K562 (cell line): ENCODE results near the gene MCL1. TPM values are rescaled to one million over a fixed set of nuclear protein-coding genes. Genes with fewer than 3 reads are reported as not detected.
A peak's percentile ranks its signal among the peaks of the same experiment; 100 is the strongest.

ENCODE experiments used
- CTBP1 ChIP-seq: fragments of 450-650 bp; IDR thresholded peaks from 2 replicates; pipeline ENCODE4 v1.6.1; 2016; ENCODE audit warnings: borderline replicate concordance
- DACH1 ChIP-seq: fragments of 450-650 bp; IDR thresholded peaks from 2 replicates; pipeline ENCODE4 v1.6.1; 2018; ENCODE audit not compliant: partially characterized antibody
- ELK3 ChIP-seq: fragments of 450-650 bp; formaldehyde crosslinking; IDR thresholded peaks from 2 replicates; pipeline ENCODE4 v1.4.0; 2020; ENCODE audit warnings: mild to moderate bottlenecking
- EZH2 ChIP-seq: IDR thresholded peaks from 2 replicates; pipeline ENCODE4 v1.6.1; 2012; ENCODE audit warnings: low read depth, mild to moderate bottlenecking, inconsistent platforms, low read length, borderline replicate concordance
- FOXK2 ChIP-seq, 2 experiments: fragments of 450-650 bp; IDR thresholded peaks in 1 of 2; conservative IDR thresholded peaks in 1 of 2; 2 replicates each; pipeline ENCODE4 v1.6.1; 2016; ENCODE audit warnings: low read depth in 2 of 2, mild to moderate bottlenecking in 1 of 2
- HCFC1 ChIP-seq: IDR thresholded peaks from 2 replicates; pipeline ENCODE4 v1.6.1; 2012; ENCODE audit warnings: low read depth, low read length, improper control_type of control experiment
- HEY1 ChIP-seq: fragments of 250-450 bp; sonication (Bioruptor Pico); IDR thresholded peaks from 2 replicates; pipeline ENCODE4 v1.5.0; 2020; ENCODE audit warnings: mild to moderate bottlenecking, moderate library complexity, borderline replicate concordance
- HMG20B ChIP-seq: fragments of 250-450 bp; sonication (Bioruptor Pico); IDR thresholded peaks from 2 replicates; pipeline ENCODE4 v1.5.0; 2021; ENCODE audit warnings: mild to moderate bottlenecking
- HOXB6 ChIP-seq: fragments of 250-450 bp; sonication (Bioruptor Pico); IDR thresholded peaks from 2 replicates; pipeline ENCODE4 v1.5.1; 2022; ENCODE audit warnings: mild to moderate bottlenecking, borderline replicate concordance
- MYBL2 ChIP-seq, 2 experiments: fragments of 450-650 bp in 1 of 2; sonication (generic) in 1 of 2; formaldehyde crosslinking in 1 of 2; IDR thresholded peaks; 2 replicates each; pipeline versions ENCODE4 v1.6.1 to v1.8.1; 2017 to 2022; ENCODE audit warnings: borderline replicate concordance in 1 of 2, inconsistent platforms in 1 of 2, low read depth in 1 of 2, mild to moderate bottlenecking in 1 of 2, missing genetic modification reagents in 1 of 2, moderate library complexity in 1 of 2
- NFE2 ChIP-seq: IDR thresholded peaks from 2 replicates; pipeline ENCODE4 v1.6.1; 2014; ENCODE audit warnings: antibody characterized with exemption, low read depth
- RAD51 ChIP-seq: fragments of 450-650 bp; IDR thresholded peaks from 2 replicates; pipeline ENCODE4 v1.7.1; 2016; ENCODE audit warnings: low read depth, mild to moderate bottlenecking, borderline replicate concordance
- RFX5 ChIP-seq: IDR thresholded peaks from 2 replicates; pipeline ENCODE4 v1.6.1; 2011; ENCODE audit warnings: low read depth, mild to moderate bottlenecking, improper control_type of control experiment, low read length
- RNF2 ChIP-seq: sonication (generic); IDR thresholded peaks from 2 replicates; pipeline ENCODE4 v1.6.1; 2016
- SAP30 ChIP-seq: fragments of 200-600 bp; sonication (generic); IDR thresholded peaks from 2 replicates; pipeline ENCODE4 v1.6.1; 2012; ENCODE audit warnings: borderline replicate concordance, low read depth, mild to moderate bottlenecking, moderate library complexity, low read length, control low read depth, inconsistent platforms; ENCODE audit not compliant: insufficient read depth, poor library complexity, severe bottlenecking
- SMAD2 ChIP-seq: fragments of 150-350 bp; IDR thresholded peaks from 2 replicates; pipeline ENCODE4 v1.6.1; 2014; ENCODE audit warnings: low read depth, mild to moderate bottlenecking, low read length
- SMARCA5 ChIP-seq: fragments of 450-650 bp; IDR thresholded peaks from 2 replicates; pipeline ENCODE4 v1.6.1; 2016
- STAT5A ChIP-seq: IDR thresholded peaks from 2 replicates; pipeline ENCODE4 v1.6.1; 2012; ENCODE audit warnings: low read length, inconsistent platforms, borderline replicate concordance
- XRCC5 ChIP-seq: fragments of 200-400 bp; formaldehyde crosslinking; IDR thresholded peaks from 2 replicates; pipeline ENCODE4 v1.6.1; 2017; ENCODE audit warnings: low read depth, mild to moderate bottlenecking, low read length
- ZNF143 ChIP-seq: sonication (generic); formaldehyde crosslinking; IDR thresholded peaks from 2 replicates; pipeline ENCODE4 v1.9.0; 2022; ENCODE audit warnings: mild to moderate bottlenecking, missing genetic modification reagents
- ZNF398 ChIP-seq: fragments of 250-450 bp; sonication (Bioruptor Pico); IDR thresholded peaks from 2 replicates; pipeline ENCODE4 v1.8.0; 2021; ENCODE audit warnings: moderate library complexity, mild to moderate bottlenecking, inconsistent platforms
- ZNF583 ChIP-seq: fragments of 250-450 bp; sonication (Bioruptor Pico); IDR thresholded peaks from 2 replicates; pipeline ENCODE4 v1.4.0; 2020
- ZNF589 ChIP-seq: fragments of 200-800 bp; sonication (Bioruptor generic); IDR thresholded peaks from 2 replicates; pipeline ENCODE4 v1.6.1; 2016; ENCODE audit warnings: low read depth, missing genetic modification characterization, missing compliant biosample characterization
- ZNF707 ChIP-seq: fragments of 250-450 bp; sonication (Bioruptor Pico); conservative IDR thresholded peaks from 2 replicates; pipeline ENCODE4 v1.8.0; 2022; ENCODE audit warnings: inconsistent platforms, mild to moderate bottlenecking, moderate library complexity
- ZNF740 ChIP-seq, 3 experiments: fragments of 200-800 bp in 1 of 3; sonication (Bioruptor generic) in 1 of 3; sonication (generic) in 1 of 3; formaldehyde crosslinking in 1 of 3; IDR thresholded peaks; 2 replicates each; pipeline versions ENCODE4 v1.6.1 to v1.8.0; 2016 to 2022; ENCODE audit warnings: mild to moderate bottlenecking in 2 of 3, missing compliant biosample characterization in 2 of 3, missing genetic modification characterization in 2 of 3, missing genetic modification reagents in 1 of 3
- polyA plus RNA-seq, 8 experiments: library from polyadenylated mRNA; depleted of rRNA in 4 of 8; stranded (reverse) in 5 of 8; unstranded in 3 of 8; fragments of >200 nt; fragmentation: Nextera tagmentation in 2 of 8; fragmentation: Illumina TruSeq in 1 of 8; extraction: Ambion mirVana in 2 of 8; extraction: Trizol in 1 of 8; gene quantifications; 2 replicates each; pipeline versions ENCODE4 v1.2.1 to v1.2.3, GENCODE V29; 2011 to 2014; ENCODE audit warnings: inconsistent platforms in 1 of 8, missing spikeins in 1 of 8
- total RNA-seq, 7 experiments: library from RNA; depleted of rRNA in 6 of 7; stranded (reverse); fragments of >200 nt in 6 of 7; fragmentation: Illumina TruSeq in 2 of 7; extraction: Trizol in 2 of 7; gene quantifications; 2 replicates each; pipeline versions ENCODE4 v1.2.1 to v1.2.3, GENCODE V29; 2011 to 2021; ENCODE audit warnings: low replicate concordance in 1 of 7

Gene MCL1
- total and polyA plus RNA-seq, 9 of the 15 experiments (the other 6 are each of a cell fraction or from before 2014, with no cell fraction given): 27.1 to 224 (median 138) TPM

- no peak for TF ChIP-seq RFX5
- TF ChIP-seq ELK3: no peak
- TF ChIP-seq SAP30: peak; percentile 51
- peak in 1 of 2 experiments; percentile 40; a peak in 1 of 4 replicates for TF ChIP-seq FOXK2 (conservative IDR thresholded peaks at IDR 0.05 in 1 of 2, IDR thresholded peaks at IDR 0.05 in 1 of 2; ENCODE audit: low read depth in 2 of 2)
- TF ChIP-seq NFE2: 0 out of 2 replicates have a peak, but pooled peaks have one; percentile 15
- no peak for TF ChIP-seq ZNF707
- TF ChIP-seq HMG20B (CRISPR knock-in tag): no peak
- TF ChIP-seq EZH2: no peak
- no peak for TF ChIP-seq ZNF589
- peak; percentile 88 for TF ChIP-seq ZNF740 (CRISPR knock-in tag; IDR thresholded peaks at IDR 0.05)
- peak in 1 of 2 experiments; percentile 62; a peak in 1 of 4 replicates for TF ChIP-seq ZNF740 (tag; IDR thresholded peaks at IDR 0.05)
- no peak for TF ChIP-seq HCFC1
- TF ChIP-seq CTBP1: peak; percentile 94
- no peak for TF ChIP-seq ZNF143 (CRISPR knock-in tag)
- TF ChIP-seq ZNF398 (CRISPR knock-in tag): no peak
- TF ChIP-seq ZNF583 (CRISPR knock-in tag): no peak
- TF ChIP-seq RAD51: no peak
- no peak for TF ChIP-seq HOXB6 (CRISPR knock-in tag)
- no peak for TF ChIP-seq SMAD2
- peak; percentile 54; the same call in 1 of the 2 replicates for TF ChIP-seq RNF2
- TF ChIP-seq HEY1: no peak
- TF ChIP-seq SMARCA5: no peak
- TF ChIP-seq STAT5A: peak; percentile 76
- no peak for TF ChIP-seq MYBL2 (IDR thresholded peaks at IDR 0.05; ENCODE audit: low read depth)
- TF ChIP-seq MYBL2 (CRISPR knock-in tag; IDR thresholded peaks at IDR 0.05; ENCODE audit: borderline replicate concordance): no peak
- TF ChIP-seq DACH1: no peak
- TF ChIP-seq XRCC5: no peak
Observed at GRCh38 chr1:150552128-150552910, 27.1 kb downstream of the MCL1 start (continued).
